ENCODE results near the gene CDK5. TPM values are rescaled to one million over a fixed set of nuclear protein-coding genes. Genes with fewer than 3 reads are reported as not detected.

The CDK5 gene
- total and polyA plus RNA-seq, 2 of the 13 experiments (the other 11 are each of a cell fraction or from before 2014, with no cell fraction given), result 16.4 to 21.3 TPM

DNA sequence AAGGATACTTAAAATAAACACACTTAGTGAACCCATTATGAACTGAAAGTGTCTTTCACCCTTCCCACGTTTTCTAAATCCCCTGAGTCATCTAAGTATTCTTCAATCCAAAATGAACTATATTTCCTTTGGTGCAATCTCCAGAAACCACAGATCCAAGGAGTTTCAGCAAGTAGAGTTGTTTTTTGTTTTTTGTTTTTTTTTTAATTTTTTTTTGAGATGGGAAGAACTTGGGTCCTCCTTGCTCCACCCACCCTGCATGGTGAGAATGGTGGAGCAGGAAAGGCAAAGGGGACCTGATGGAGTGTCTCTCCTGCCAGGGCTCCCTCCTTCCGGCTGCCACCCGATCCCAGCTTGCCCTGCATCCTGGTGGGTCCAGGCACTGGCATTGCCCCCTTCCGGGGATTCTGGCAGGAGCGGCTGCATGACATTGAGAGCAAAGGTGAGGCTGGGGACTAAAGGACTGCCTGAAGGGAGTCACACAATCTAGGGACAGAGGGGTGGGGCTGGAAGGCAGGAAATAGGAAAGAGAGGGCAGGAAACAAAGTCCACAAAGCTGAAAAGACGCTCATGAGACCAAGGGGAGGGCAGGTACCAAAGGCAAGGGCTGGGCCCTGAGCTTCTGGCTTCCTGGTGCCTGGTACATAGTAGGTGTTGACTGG, 45.5 kb downstream of the CDK5 start:
- BruUV-seq (replicated peaks), result no TSS peak
- ChIA-PET POLR2A (interaction anchor here (0.8 to 5.2 kb wide), 5 partner anchors 16 to 215 kb away, joined by 3 to 31 read pairs (median 5); partner anchors contain the start of genes ABCB8, ABCF2, AGAP3 and FASTK), CTCF (ENCODE audit: low intra/inter-chr PET ratio, low total read pairs) (interaction anchor here (1.1 kb wide), 1 partner anchor 112 kb away, joined by 3 read pairs; no protein-coding TSS in a partner anchor)
- in situ Hi-C loops (cut with HindIII; ENCODE audit: extremely low pct_ligation_motif_present, low pct_unique_long_range_greater_than_20kb), result no loop called here
- Histone ChIP-seq H4K20me1 (ENCODE audit: insufficient read depth, low read length) (no peaks in the 10 kb centered on the region), H2AFZ (ENCODE audit: low read length) (peak overlapping the region; percentile 66), H3K4me1 (ENCODE audit: insufficient read depth, low read length) (peaks cover 69% of the 10 kb centered on the region), H3K4me2 (ENCODE audit: low read depth, low read length) (peak overlapping the region; percentile 85), H3K4me3 (replicated peaks in 1 of 3; ENCODE audit: insufficient read depth in 1 of 3, low read depth in 2 of 3, low read length in 3 of 3) (peak overlapping the region; percentile 37 to 62 (median 39)), H3K9ac (ENCODE audit: insufficient read depth, low read depth, low read length) (peak overlapping the region; percentile 52), H3K27me3 (ENCODE audit: control insufficient read depth in 1 of 2, insufficient read depth in 2 of 2, low read length in 2 of 2) (peaks cover 0 to 2% of the 10 kb centered on the region in 2 experiments; a peak in 2 of 5 replicates), H3K9me3 (ENCODE audit: low read length) (no peaks in the 10 kb centered on the region), H3K27ac (ENCODE audit: extremely low read length, insufficient read depth, low read length) (peak overlapping the region; percentile 60), H3K79me2 (ENCODE audit: insufficient read depth, low read length) (no peaks in the 10 kb centered on the region), H3K36me3 (replicated peaks in 1 of 2; ENCODE audit: control insufficient read depth in 1 of 2, insufficient read depth in 2 of 2, low read length in 2 of 2) (no peaks in the 10 kb centered on the region; a peak in 1 of 5 replicates)
- peak; percentile 70 for DNase-seq (ENCODE audit: low spot score)
- peak; percentile 40 for ATAC-seq
- WGBS (ENCODE audit: low lambda C conversion rate), result 11% methylated on average over 4 of the region's 6 CpGs
- FAIRE-seq, result peak; percentile 83
- intact Hi-C loops (cut with micrococcal nuclease; ENCODE audit: unreplicated experiment), result no loop called here
- TF ChIP-seq ESRRA (CRISPR knock-in tag; IDR thresholded peaks at IDR 0.05; ENCODE audit: low read depth) (peak; percentile 87), REPIN1 (CRISPR knock-in tag; IDR thresholded peaks at IDR 0.05; ENCODE audit: borderline replicate concordance, low read depth) (no peak), PHF20 (CRISPR knock-in tag; IDR thresholded peaks at IDR 0.05) (0 out of 2 replicates have a peak, but pooled peaks have one; percentile 47), ZNF367 (CRISPR knock-in tag; IDR thresholded peaks at IDR 0.05; ENCODE audit: borderline replicate concordance) (0 out of 2 replicates have a peak, but pooled peaks have one; percentile 41), MEIS2 (CRISPR knock-in tag; IDR thresholded peaks at IDR 0.05) (peak; percentile 60; the same call in 1 of the 2 replicates), KDM5A (IDR thresholded peaks at IDR 0.05; ENCODE audit: borderline replicate concordance, low read length) (no peak), GABPB1 (CRISPR knock-in tag; IDR thresholded peaks at IDR 0.05) (peak; percentile 44; the same call in 1 of the 2 replicates), SSRP1 (CRISPR knock-in tag; IDR thresholded peaks at IDR 0.05) (no peak), SALL1 (CRISPR knock-in tag; IDR thresholded peaks at IDR 0.05) (peak; percentile 39; the same call in 1 of the 2 replicates), FOXJ3 (CRISPR knock-in tag; IDR thresholded peaks at IDR 0.05; ENCODE audit: borderline replicate concordance) (0 out of 2 replicates have a peak, but pooled peaks have one; percentile 19), ZKSCAN5 (CRISPR knock-in tag; IDR thresholded peaks at IDR 0.05) (no peak), ZBTB43 (CRISPR knock-in tag; conservative IDR thresholded peaks at IDR 0.05) (0 out of 2 replicates have a peak, but pooled peaks have one; percentile 58), SETDB1 (CRISPR knock-in tag; IDR thresholded peaks at IDR 0.05; ENCODE audit: borderline replicate concordance) (no peak), HNRNPL (IDR thresholded peaks at IDR 0.05; ENCODE audit: low read depth, low read length) (peak; percentile 93), ZNF878 (CRISPR knock-in tag; IDR thresholded peaks at IDR 0.05) (no peak), DPF2 (CRISPR knock-in tag; IDR thresholded peaks at IDR 0.05; ENCODE audit: borderline replicate concordance, low read depth) (peak; percentile 64)
- TF ChIP-seq, protein P1, sequence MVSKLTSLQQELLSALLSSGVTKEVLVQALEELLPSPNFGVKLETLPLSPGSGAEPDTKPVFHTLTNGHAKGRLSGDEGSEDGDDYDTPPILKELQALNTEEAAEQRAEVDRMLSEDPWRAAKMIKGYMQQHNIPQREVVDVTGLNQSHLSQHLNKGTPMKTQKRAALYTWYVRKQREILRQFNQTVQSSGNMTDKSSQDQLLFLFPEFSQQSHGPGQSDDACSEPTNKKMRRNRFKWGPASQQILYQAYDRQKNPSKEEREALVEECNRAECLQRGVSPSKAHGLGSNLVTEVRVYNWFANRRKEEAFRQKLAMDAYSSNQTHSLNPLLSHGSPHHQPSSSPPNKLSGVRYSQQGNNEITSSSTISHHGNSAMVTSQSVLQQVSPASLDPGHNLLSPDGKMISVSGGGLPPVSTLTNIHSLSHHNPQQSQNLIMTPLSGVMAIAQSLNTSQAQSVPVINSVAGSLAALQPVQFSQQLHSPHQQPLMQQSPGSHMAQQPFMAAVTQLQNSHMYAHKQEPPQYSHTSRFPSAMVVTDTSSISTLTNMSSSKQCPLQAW (CRISPR knock-in tag; IDR thresholded peaks at IDR 0.05), result peak; percentile 42; the same call in 1 of the 2 replicates
- TF ChIP-seq, protein P2, sequence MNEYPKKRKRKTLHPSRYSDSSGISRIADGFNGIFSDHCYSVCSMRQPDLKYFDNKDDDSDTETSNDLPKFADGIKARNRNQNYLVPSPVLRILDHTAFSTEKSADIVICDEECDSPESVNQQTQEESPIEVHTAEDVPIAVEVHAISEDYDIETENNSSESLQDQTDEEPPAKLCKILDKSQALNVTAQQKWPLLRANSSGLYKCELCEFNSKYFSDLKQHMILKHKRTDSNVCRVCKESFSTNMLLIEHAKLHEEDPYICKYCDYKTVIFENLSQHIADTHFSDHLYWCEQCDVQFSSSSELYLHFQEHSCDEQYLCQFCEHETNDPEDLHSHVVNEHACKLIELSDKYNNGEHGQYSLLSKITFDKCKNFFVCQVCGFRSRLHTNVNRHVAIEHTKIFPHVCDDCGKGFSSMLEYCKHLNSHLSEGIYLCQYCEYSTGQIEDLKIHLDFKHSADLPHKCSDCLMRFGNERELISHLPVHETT (CRISPR knock-in tag; conservative IDR thresholded peaks at IDR 0.05), result no peak

All from HepG2 (cell line).